HCT116 (cell line): ENCODE measurements around the gene ZP3.

Source experiments
- JUND ChIP-seq: IDR thresholded peaks from 2 replicates; pipeline ENCODE4 v1.6.1; 2012
- POLR2AphosphoS5 ChIP-seq: IDR thresholded peaks from 2 replicates; pipeline ENCODE4 v1.6.1; 2011; ENCODE audit warnings: mild to moderate bottlenecking, low read depth, low read length, moderate library complexity
- REST ChIP-seq: IDR thresholded peaks from 2 replicates; pipeline ENCODE4 v1.6.1; 2012; ENCODE audit warnings: low read depth
- SP1 ChIP-seq: IDR thresholded peaks from 2 replicates; pipeline ENCODE4 v1.6.1; 2012; ENCODE audit warnings: low read depth
- TF ChIP-seq, protein P1 (sequence below): IDR thresholded peaks from 2 replicates; pipeline ENCODE4 v1.6.1; 2011; ENCODE audit warnings: mild to moderate bottlenecking, low read length, moderate library complexity; ENCODE audit not compliant: insufficient replicate concordance; ENCODE audit errors: extremely low read depth

DNA sequence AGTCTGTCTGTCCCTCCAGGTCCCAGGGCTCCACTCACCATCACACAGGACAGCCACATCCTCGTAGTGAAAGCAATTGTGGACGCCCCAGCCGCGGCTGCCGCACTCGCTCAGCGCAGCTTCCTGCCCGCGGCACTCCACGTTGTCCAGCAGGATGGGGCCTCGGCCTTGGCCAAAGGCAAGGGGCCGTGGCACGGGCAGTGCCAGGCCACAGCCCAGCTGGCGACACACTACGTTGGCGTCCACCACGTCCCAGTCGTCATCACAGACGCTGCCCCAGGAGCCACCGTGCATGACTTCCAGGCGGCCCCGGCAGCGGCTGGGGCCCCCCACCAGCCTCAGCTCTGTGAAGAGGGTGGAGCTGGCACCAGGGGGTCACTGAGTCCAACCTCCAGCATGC is 24.5 kb upstream of the ZP3 start:
- TF ChIP-seq REST: no peak
- TF ChIP-seq, protein P1, sequence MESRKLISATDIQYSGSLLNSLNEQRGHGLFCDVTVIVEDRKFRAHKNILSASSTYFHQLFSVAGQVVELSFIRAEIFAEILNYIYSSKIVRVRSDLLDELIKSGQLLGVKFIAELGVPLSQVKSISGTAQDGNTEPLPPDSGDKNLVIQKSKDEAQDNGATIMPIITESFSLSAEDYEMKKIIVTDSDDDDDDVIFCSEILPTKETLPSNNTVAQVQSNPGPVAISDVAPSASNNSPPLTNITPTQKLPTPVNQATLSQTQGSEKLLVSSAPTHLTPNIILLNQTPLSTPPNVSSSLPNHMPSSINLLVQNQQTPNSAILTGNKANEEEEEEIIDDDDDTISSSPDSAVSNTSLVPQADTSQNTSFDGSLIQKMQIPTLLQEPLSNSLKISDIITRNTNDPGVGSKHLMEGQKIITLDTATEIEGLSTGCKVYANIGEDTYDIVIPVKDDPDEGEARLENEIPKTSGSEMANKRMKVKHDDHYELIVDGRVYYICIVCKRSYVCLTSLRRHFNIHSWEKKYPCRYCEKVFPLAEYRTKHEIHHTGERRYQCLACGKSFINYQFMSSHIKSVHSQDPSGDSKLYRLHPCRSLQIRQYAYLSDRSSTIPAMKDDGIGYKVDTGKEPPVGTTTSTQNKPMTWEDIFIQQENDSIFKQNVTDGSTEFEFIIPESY: no peak
- TF ChIP-seq JUND: no peak
- no peak for TF ChIP-seq POLR2AphosphoS5
- no peak for TF ChIP-seq SP1
